Measurements from ENCODE around the gene GGACT. TPM values are rescaled to one million over a fixed set of nuclear protein-coding genes. Genes with fewer than 3 reads are reported as not detected.

Gene GGACT
- total and polyA plus RNA-seq, 2 of the 8 experiments (the other 6 are each of a cell fraction or from before 2014, with no cell fraction given): 1.1 to 1.5 TPM

DNA sequence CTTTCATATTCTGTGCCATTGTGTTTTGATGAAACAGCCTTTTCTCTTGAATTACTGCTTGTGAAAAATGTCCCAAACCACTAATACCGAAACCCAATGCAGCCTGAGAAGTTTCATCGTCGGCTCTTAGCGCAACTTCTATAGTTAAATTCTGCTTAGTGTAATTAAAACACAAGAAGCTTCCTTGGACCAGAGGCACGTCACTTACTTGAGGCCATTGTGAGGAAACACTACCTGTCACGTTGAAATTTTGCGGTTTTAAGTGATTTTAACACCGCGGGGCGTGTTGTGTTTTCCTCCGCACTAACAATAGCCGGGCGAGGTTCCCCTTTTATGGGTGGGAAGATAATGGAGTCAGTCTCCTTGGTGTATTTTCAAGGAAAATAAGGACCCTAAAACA lies 70.9 kb downstream of the GGACT start (continued):
- TF ChIP-seq RNF2 (IDR thresholded peaks at IDR 0.05; ENCODE audit: borderline replicate concordance, low read depth, low read length, missing control alignments, poor library complexity, severe bottlenecking): no peak
- TF ChIP-seq, protein P1, sequence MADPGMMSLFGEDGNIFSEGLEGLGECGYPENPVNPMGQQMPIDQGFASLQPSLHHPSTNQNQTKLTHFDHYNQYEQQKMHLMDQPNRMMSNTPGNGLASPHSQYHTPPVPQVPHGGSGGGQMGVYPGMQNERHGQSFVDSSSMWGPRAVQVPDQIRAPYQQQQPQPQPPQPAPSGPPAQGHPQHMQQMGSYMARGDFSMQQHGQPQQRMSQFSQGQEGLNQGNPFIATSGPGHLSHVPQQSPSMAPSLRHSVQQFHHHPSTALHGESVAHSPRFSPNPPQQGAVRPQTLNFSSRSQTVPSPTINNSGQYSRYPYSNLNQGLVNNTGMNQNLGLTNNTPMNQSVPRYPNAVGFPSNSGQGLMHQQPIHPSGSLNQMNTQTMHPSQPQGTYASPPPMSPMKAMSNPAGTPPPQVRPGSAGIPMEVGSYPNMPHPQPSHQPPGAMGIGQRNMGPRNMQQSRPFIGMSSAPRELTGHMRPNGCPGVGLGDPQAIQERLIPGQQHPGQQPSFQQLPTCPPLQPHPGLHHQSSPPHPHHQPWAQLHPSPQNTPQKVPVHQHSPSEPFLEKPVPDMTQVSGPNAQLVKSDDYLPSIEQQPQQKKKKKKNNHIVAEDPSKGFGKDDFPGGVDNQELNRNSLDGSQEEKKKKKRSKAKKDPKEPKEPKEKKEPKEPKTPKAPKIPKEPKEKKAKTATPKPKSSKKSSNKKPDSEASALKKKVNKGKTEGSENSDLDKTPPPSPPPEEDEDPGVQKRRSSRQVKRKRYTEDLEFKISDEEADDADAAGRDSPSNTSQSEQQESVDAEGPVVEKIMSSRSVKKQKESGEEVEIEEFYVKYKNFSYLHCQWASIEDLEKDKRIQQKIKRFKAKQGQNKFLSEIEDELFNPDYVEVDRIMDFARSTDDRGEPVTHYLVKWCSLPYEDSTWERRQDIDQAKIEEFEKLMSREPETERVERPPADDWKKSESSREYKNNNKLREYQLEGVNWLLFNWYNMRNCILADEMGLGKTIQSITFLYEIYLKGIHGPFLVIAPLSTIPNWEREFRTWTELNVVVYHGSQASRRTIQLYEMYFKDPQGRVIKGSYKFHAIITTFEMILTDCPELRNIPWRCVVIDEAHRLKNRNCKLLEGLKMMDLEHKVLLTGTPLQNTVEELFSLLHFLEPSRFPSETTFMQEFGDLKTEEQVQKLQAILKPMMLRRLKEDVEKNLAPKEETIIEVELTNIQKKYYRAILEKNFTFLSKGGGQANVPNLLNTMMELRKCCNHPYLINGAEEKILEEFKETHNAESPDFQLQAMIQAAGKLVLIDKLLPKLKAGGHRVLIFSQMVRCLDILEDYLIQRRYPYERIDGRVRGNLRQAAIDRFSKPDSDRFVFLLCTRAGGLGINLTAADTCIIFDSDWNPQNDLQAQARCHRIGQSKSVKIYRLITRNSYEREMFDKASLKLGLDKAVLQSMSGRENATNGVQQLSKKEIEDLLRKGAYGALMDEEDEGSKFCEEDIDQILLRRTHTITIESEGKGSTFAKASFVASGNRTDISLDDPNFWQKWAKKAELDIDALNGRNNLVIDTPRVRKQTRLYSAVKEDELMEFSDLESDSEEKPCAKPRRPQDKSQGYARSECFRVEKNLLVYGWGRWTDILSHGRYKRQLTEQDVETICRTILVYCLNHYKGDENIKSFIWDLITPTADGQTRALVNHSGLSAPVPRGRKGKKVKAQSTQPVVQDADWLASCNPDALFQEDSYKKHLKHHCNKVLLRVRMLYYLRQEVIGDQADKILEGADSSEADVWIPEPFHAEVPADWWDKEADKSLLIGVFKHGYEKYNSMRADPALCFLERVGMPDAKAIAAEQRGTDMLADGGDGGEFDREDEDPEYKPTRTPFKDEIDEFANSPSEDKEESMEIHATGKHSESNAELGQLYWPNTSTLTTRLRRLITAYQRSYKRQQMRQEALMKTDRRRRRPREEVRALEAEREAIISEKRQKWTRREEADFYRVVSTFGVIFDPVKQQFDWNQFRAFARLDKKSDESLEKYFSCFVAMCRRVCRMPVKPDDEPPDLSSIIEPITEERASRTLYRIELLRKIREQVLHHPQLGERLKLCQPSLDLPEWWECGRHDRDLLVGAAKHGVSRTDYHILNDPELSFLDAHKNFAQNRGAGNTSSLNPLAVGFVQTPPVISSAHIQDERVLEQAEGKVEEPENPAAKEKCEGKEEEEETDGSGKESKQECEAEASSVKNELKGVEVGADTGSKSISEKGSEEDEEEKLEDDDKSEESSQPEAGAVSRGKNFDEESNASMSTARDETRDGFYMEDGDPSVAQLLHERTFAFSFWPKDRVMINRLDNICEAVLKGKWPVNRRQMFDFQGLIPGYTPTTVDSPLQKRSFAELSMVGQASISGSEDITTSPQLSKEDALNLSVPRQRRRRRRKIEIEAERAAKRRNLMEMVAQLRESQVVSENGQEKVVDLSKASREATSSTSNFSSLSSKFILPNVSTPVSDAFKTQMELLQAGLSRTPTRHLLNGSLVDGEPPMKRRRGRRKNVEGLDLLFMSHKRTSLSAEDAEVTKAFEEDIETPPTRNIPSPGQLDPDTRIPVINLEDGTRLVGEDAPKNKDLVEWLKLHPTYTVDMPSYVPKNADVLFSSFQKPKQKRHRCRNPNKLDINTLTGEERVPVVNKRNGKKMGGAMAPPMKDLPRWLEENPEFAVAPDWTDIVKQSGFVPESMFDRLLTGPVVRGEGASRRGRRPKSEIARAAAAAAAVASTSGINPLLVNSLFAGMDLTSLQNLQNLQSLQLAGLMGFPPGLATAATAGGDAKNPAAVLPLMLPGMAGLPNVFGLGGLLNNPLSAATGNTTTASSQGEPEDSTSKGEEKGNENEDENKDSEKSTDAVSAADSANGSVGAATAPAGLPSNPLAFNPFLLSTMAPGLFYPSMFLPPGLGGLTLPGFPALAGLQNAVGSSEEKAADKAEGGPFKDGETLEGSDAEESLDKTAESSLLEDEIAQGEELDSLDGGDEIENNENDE (IDR thresholded peaks at IDR 0.05; ENCODE audit: insufficient replicate concordance, low read length): no peak
- no peak for TF ChIP-seq POU5F1 (IDR thresholded peaks at IDR 0.05; ENCODE audit: low read depth, low read length)
- TF ChIP-seq PHF8 (conservative IDR thresholded peaks at IDR 0.05; ENCODE audit: low read depth, low read length): no peak

Measured in H1 (cell line).